Fibroblast of skin of back (primary cell): ENCODE data around the gene PDE11A.

Experiments
- DNase-seq: peaks from one replicate; pipeline ENCODE4 v3.0.0-alpha.2; 2013

Gene PDE11A

DNA sequence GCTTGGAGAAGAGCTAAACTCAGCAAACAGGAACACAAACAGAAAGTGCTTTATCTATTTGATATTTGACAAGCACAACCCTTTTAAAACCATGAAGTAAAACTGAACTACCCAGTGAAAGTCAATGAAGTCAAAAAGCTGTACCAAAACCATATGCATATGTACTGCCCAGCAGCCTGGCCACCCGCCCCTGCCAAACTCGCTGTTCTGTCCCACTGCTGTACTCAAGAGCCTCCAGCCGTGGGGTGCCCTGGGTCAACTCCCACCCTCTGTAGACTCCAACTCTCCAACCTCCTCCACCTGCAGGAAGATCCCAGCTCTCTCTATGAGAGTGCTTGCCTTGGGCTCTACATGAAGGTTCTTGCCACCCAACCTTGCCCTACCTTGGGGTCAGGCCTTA lies 411.8 kb downstream of the PDE11A start:
- DNase-seq = no peak

DNA sequence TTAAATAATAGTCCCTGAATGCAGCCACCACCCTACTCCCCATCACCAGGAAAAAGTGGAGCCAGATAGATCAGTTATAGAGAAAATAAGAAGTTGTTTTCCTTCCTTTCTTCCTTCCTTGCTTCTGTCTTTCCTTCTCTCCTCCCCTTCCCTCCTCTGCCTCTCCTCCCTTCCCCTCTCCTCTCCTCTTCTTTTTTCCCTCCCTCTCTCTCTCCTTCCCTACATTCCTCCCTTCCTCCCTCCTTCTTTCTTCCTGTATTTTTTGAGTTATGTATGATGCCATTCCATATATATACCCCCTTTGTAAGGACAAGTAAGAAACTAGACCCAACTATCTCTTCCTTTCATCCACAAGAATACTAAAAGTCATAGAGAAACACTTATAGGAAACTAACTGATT lies 414.3 kb downstream of the PDE11A start:
- DNase-seq = no peak

DNA sequence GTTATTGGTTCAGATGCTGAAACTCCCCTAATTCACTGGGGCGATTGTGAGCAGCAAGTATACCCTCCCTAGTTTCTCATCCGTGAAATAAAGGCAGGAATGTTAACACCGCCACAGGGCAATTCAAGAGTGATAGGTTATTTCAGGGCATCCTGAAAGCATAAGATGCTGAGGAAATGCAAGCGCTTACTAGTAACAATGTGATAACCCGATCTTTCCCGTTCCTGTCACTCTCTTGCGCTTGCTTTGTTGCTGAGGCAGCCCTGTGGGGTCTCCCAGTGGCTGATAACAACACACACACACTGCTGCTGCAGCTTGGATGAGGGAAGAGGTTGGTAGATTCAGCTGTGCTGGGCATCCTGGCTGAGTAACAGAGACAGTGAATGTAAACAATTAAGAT lies 420.7 kb downstream of the PDE11A start:
- DNase-seq = no peak

DNA sequence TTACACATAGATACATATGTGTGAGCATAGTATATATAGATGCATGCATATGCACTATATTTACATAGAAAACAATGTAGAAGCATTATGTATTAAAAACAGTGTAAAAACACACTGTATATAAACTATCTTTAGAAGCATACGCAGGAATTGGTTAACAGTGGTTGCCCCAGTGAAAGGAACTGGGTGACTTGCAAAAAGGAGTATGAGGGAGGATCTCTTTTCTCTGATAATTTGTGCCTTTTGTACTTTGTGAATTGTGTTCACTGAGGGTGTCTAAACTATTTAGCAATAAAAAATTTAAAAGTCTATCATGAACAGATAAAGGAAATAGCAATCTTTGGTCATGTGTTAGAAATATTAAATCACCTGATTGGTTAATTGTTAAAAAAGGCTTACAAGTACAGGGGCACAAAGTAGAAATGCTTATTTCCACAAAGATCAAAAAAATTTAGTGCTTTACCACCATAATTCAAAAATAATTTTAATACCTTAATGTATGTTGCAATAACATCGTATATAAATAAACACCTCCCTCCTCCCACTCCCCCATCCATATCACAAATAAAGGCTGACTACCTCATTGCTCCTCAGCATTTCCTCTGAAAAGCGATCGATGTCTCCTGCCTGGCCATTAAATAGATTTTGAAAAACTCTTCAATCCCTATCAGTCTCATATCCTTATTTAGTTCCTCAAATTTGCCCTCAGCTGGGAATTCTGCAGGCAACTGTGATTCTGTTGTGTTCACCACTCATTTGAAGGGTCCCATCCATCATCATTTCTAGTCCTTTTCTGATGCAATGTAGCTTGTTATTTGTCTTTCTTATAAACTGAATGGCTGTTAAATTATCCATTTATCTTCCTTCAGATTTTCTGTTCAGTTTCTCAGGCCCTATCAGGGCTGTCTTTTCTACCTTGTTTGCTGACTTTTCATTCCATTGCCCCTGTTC lies 422.7 kb downstream of the PDE11A start:
- DNase-seq = no peak

DNA sequence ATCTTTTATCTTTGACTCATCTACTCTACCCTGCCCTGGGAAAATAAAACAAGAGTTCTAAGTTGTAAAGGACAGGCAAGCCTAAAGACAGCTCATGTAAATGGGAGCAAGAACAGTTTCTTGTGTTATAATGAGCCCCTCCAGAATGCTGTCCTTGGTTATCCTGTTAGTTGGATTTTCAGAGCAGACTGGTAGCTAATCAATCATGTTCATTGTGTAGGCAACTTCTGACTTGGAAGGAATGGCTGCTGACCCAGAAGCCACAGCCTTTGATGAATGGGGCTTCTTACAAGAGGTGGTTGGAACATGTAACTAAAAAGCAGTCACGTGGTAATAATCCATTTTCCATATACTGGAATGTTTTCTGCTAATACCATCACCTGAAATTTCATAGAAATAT lies 425.8 kb downstream of the PDE11A start:
- no peak for DNase-seq

DNA sequence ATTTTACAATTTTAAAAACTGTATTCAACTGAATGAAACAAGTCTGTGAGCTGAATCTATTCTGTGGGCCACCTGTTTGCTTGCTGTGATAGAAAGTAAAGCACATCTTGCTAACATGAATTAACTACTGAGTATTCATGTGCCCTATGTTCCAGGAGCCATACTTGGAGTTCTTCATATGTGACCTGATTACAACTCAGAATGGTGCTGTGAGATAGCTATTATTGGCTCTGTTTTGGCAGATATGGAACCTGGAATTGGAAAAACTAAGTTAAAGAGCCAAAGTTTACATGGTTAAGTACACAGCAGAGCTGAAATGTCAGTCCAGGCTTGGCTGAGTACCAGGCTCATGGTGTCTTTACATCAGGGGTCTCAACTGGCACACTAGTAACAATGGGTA lies 426.3 kb downstream of the PDE11A start:
- DNase-seq = no peak

DNA sequence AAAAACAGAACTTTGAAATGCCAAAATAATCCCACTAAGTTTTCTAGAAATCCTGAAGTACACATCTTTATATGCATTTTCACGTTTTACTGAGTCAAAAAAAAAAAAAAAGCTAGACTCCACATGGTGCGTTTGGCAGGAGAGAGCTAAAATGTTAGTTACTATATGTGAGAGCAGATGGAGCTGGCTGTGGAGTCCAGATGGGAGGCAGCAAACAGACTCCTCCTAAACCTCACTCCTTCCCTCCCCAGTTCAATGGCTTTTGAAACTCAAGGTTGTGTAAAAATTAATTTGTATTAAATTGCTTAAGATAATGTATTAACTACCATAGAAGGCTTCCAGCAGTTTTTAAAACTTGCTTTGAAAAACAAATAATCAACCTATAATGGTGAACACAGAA lies 431.2 kb downstream of the PDE11A start:
- no peak for DNase-seq

DNA sequence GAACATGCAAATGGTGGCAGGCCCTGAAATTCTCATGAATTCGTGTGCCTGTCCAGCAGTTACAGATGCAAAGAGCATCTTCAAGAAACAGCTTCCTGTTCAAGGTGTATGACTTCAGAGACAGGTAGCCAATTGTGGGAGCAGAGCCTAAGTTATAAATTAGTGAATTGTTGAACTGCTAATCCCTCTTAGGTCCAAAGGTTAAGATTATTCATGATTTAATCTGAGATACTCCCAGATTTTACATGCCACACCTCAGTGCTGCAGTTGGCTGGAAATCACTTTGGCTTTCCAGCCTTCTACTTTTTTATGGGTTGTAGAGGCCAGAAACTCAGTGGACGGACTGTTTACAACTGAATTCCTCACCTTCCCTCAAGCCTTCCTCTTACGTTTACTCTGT lies 432.2 kb downstream of the PDE11A start:
- DNase-seq = no peak

DNA sequence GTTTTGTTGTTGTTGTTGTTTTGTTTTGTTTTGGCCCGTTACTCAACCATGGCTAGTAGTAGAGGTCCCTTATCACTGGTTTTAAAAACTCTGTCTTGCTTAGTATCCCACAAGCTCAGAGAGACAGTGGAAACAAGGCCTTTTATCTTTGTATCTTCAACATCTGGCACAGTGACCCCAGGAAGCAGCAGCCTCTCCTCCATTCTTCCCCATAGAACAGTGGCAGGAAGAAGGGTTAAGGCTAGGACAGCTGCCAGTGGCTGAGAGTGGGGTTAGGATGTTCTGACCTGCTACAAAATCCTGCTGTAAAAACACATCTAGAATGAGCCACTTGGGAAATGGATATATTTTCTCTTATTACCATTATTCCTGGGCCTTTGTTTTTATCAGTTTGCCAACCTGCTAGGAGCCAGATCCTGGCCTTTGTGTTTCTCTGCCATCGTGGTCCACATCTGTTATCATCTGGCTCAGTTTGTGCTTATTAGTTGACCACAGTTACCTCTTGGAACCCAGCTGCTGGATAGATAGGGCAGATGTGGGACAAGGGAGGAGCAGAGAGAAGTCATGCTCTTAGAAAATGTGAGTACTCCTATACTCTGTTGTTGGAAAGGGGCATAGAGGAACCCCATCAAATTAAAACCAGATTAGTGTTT lies 433.2 kb downstream of the PDE11A start:
- DNase-seq = no peak

DNA sequence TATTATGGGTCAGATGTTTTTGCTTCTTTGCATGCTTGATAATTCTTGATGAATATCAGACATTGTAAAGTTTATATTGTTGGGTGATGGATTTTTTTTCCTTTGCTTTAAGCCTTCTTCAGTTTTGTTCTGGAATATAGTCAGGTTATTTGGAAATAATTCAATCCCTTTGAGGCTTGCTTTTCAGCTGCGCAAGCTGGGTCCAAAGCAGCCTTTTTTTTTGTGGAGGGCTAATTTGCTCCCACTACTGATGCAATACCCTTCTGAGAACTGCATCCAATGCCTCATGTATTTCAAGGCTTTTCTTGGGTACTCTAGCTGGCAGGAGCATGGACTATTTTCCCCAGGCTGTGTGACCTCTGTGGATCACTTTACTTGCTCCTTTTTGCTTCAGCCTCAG lies 434.1 kb downstream of the PDE11A start:
- no peak for DNase-seq

DNA sequence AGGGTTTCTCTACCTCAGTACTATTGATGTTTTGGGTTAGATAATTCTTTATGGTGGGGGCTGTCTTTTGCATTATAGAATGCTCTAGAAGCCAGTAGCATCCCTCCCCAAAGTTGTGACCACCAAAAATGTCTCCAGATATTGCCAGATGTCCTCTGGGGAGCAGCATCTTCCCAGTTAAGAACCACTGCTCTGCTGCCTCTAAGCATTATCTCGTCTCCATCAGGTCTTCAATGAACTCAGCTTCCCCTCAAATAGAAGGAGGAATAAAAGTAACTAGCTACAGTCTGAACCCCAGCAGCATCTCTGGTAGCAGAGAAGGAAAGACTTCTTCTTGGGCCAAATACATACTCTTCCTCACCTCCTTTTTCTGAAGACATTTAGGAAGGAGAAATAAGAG lies 435.9 kb downstream of the PDE11A start:
- no peak for DNase-seq

DNA sequence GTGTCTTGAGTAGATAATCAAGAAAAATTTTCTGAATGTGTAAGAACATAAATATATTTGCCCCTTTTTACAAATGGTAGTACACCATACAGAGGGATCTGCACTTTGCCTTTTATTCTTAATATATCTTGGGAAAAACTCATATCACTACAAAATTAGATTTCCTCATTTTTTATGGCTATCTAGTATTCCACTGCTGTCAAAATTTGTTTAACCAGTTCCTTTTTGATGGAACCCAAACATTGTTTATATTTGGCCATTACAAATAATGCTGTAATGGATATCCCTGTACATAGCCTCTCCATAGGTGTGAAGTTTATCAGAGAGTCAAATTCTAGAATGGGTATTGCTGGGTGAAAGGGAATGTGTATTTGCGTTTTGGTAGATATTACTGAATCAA lies 436.9 kb downstream of the PDE11A start:
- DNase-seq = no peak

DNA sequence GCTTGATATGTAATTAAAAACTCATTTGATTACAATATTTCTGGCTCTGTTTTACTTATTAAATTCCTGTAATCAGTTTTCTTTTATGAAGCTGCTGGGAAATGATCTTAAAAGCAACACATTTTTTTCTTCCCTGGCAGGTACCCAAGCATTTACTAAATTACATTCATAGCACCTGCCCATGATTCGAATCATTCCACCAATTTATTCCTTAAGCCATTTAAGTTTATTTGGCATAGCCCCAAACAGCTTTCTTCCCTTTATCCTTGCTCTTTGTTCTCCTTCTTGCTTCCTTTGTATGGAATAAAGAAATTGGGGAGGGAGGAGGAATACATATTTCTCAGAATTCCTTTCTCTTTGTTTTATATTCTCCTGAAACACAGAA lies 438.7 kb downstream of the PDE11A start:
- DNase-seq = no peak

DNA sequence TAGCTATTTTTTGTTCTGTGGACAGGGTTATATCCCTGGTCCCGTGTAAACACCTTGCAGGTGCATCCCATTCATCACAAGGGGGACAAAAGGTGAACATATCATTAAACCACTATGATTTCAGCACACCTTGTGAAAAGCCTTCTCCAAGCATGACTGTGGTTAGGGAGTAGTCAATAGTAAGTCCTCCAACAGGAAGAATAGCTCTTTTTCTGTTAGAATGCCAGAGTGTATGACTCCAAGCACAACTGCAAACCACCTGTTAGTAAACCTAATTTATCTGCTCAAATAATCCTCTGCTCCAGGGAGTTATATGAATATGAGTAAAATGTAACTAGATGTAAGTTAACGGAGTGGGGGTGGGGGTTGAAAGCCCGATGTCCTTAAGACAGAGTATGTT lies 439.5 kb downstream of the PDE11A start:
- no peak for DNase-seq

DNA sequence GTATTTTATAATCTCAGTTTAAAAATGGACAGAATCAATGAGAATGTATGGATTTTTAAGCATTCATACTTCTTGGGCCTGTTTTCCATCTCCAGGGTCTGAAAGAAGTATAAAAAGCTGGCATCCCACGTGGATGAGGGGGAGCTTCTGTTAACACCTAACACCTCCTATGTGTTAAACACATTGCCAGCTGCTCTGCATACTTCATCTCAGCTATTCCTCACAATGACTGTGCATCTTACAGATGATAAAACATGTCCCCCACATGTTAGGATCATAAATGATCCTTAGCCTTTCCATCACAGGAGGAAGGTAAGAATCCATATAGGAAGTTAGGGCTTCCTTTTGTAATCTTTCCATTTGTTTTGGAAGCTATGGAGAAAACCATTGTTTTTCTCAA lies 440.9 kb downstream of the PDE11A start:
- DNase-seq = no peak

DNA sequence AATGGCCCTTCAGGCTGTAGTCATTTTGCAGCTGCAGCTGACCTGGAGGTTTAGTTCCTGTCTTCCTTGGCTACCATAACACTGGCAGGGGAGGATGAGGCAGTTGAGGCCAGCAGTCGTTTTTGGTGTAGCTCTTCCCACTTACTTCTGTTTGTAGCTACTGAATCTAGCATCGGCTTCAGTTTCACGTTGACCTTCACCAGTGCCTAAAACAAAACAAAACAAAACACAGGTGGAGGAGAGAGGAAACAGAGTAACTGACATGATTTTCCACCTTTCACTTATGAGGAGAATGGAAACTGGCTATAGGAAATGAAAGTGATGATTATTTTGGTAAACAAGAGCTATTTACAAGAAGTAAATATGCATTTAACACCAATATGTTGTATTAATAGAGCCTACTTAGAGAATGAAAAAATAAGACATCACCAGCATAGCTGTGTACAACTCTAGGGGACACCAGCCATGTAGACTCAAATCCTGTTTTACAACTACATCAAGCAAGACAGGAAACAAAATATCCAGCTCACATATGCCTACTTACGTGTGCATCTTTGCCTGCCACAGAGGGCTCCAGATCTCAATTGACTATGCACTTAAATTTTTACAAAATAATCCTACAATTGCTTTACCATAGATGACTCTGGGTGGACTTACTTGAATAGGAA lies 443.1 kb downstream of the PDE11A start:
- no peak for DNase-seq

DNA sequence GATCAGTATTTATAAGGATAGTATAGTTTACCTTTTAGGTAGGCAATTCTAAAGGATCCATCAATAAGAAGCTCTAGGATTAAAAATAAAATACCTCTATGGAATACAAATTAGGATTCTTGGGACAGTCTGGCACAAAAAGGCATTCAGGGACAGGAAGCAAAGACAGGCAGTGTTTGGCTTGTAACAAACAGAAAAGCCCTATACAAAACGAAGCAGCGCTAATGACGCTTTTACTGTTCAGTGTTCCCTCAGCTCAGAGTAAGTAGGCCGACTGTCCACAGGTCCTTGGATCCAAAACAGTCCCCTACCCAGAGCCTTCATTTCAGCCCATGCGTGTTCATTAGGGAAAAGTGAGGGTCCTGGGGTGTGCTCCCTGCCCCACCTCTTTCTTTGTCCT lies 443.7 kb downstream of the PDE11A start:
- DNase-seq = no peak

DNA sequence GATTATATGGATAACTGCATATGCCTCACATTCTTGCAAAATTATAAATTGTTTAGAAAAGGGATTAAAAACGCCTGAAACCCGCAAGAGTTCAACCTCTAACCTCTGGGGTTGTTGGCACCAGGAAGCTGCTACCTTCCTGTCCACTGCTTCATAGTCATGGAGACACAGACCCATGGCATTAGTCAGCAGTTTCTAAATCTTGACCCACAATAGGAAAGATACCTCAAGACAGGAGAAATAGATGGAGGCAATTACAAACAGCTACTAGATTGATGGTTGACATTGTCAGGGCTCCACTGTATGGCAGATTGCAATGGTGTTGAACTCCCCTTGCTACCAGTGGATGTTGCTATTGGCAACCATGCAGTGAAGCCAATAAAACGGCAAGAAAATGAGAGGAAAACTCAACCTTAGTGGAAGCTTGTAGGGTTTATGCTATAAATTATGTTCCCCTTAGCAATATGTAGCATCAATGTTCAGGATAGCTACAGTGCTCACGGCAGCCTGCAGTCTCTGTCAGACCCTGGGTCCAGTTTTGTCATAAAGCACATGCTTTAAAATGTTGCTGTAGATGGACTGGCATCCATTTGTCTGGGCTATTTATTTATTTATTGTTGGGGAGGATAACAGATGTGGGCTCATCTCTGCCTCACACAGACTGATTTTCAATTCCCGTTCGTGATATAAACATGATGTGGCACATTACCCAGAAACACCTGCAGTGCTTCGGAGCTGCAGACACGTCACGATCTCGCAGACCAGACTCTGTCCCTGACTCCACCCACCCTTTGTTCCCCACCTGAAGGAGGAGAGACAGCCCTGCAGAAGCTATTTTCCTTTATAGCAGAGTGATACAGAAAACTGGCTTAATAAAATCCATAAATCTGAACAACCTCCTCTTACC lies 446.6 kb downstream of the PDE11A start:
- no peak for DNase-seq

DNA sequence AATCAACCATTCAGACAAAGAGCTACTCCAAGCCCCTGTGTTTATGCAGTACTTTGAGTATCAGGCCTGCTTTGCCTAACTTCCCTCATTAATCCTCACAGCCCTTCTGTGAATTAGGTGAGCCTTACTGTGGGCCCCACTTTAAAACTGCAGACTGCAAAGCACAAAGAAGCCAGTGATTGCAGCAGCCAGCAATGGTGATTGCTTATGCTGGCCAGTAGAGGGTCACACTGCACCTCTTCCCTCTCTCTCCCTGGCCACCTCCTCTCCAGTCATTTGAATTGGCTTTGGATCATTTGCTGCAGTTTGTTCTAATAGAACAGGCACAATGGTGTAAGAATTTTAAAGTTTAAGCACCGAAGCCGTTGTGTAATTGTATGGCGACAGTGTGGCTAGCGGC lies 450.1 kb downstream of the PDE11A start:
- DNase-seq = no peak

DNA sequence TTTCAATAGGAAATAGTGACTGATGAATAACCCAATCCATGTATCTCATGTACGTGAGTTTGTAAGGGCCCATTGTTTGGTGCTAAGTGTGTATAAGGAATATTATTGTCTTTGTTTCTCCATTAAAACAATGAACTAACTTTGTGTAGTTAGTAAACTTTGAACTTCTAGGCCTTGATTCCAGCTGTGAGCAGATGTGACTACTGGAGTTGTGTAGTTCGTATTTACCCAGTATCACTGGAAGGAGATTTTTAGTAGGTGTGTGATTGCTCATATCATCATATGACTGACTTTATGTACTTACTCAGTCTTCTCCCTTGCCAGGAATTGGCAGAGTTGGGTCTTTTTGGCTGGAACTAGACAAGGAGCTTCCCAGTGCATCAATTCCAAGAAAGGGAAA lies 452.6 kb downstream of the PDE11A start:
- DNase-seq = no peak

DNA sequence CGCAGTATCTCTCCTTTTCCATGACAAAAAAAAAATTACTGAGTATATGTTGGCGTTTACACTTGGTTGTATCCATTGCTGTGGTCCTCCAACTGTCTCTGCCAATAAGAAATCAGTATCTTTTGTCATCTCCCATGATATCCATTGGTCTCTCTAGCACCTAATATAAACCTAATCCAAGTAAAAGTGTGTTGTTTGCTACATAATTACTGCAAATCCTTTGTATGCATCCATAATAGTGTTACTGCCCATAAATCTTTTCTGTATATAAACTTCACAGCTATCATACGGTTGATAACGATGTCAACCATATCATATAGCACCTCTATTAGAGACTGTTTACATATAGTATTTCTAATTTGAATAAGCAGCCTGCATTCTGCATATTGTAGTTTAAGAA lies 453.1 kb downstream of the PDE11A start:
- no peak for DNase-seq
